Bronchial epithelial cell (primary cell): ENCODE results near the gene HUNK. TPM values are rescaled to one million over a fixed set of nuclear protein-coding genes. Genes with fewer than 3 reads are reported as not detected.

ENCODE experiments used
- DNase-seq: peaks from one replicate; pipeline ENCODE4 v3.0.0-alpha.2; 2010; ENCODE audit warnings: low read depth
- FAIRE-seq: peaks from 2 replicates; lab custom pipeline; 2011; peaks lifted over from hg19 to GRCh38; lab: Jason Lieb, UNC
- H3K27me3 ChIP-seq: 2 replicates; pipeline ENCODE4 v1.5.1; 2011; ENCODE audit warnings: low read length; ENCODE audit not compliant: control insufficient read depth, insufficient read depth
- H3K36me3 ChIP-seq: 2 replicates; pipeline ENCODE4 v1.5.1; 2011; ENCODE audit warnings: low read length; ENCODE audit not compliant: control insufficient read depth, insufficient read depth
- H3K4me3 ChIP-seq: 2 replicates; pipeline ENCODE4 v1.5.1; 2011; ENCODE audit warnings: mild to moderate bottlenecking, low read depth, low read length, control low read depth
- total RNA-seq: library from RNA; depleted of rRNA; stranded (reverse); fragments of >200 nt; gene quantifications from 2 replicates; pipeline ENCODE4 v1.2.1, GENCODE V29; 2014
- TF ChIP-seq, protein P1 (sequence below): IDR thresholded peaks from 2 replicates; pipeline ENCODE4 v1.5.1; 2011; ENCODE audit warnings: mild to moderate bottlenecking, moderate library complexity, low read length, control low read depth, inconsistent platforms; ENCODE audit not compliant: insufficient read depth, severe bottlenecking

HUNK gene
- total RNA-seq, 1 donor from 2014 or later: under 0.01 TPM

DNA sequence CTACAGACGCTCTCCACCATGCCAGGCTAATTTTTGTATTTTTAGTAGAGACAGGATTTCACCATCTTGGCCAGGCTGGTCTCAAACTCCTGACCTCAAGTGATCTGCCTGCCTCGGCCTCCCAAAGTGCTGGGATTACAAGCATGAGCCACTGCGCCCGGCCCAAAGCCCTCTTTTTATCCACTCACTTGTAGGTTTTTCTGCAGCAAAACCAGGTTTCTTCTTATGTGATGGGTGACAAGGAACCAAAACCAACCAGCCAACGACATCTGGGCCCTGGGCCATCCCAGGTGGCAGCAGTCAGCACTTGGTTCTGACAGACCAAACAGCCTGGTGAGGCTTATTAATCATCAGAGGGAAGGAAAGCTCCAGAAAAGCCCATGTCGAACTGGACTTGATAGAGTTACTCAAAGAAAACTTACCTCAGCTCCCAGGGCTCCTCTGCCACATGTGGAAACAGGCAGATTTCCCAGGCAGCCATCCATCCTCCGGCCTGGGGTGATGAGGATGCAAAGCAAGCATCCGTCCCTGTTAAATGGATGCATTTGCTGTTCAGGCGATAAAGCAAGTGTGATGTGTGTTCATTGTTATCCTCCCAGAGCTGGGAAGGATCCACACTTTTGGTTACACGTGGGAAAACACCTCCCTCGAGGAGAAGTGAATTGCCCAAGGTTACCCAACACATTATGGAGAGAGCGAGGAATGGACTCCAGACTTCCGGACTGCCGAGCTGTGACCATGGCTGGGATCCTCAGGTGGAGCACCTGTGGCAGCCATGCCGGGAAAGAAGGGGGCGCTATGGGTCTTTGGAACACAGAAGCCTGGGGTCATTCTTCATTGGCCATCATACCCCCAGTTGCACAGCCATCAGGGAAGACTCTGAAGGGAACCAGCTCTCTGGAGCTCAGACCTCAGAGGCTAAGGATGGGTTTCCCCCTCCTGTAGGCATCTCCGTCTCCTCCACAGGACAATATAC is 118.8 kb downstream of the HUNK start:
- TF ChIP-seq, protein P1, sequence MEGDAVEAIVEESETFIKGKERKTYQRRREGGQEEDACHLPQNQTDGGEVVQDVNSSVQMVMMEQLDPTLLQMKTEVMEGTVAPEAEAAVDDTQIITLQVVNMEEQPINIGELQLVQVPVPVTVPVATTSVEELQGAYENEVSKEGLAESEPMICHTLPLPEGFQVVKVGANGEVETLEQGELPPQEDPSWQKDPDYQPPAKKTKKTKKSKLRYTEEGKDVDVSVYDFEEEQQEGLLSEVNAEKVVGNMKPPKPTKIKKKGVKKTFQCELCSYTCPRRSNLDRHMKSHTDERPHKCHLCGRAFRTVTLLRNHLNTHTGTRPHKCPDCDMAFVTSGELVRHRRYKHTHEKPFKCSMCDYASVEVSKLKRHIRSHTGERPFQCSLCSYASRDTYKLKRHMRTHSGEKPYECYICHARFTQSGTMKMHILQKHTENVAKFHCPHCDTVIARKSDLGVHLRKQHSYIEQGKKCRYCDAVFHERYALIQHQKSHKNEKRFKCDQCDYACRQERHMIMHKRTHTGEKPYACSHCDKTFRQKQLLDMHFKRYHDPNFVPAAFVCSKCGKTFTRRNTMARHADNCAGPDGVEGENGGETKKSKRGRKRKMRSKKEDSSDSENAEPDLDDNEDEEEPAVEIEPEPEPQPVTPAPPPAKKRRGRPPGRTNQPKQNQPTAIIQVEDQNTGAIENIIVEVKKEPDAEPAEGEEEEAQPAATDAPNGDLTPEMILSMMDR: no peak
- Histone ChIP-seq H3K27me3 (no peaks in the 10 kb centered on the region), H3K4me3 (no peak overlapping the region), H3K36me3 (no peaks in the 10 kb centered on the region)
- no peak for DNase-seq
- no peak for FAIRE-seq

DNA sequence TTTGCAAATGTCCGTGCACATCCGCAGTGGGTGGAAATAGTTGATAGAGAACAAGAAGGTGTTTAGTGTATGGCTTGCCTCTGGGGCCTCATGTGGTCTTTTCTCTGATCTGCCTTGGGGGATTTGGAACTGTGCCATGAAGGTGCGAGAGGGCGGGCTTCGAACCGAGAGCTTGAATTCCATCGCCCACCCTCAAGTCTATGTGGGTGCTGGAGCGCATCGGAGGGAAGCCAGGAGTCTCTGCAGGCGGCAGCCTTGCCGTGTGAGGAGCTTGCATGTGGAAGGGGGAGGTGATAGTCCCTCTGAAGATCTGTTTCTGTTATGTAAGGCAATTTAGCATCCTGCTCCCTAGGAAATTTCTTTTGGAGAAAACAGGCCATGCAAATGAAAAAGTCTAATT is 119.6 kb downstream of the HUNK start:
- no peak for FAIRE-seq
- Histone ChIP-seq H3K27me3 (no peaks in the 10 kb centered on the region), H3K4me3 (no peak overlapping the region), H3K36me3 (no peaks in the 10 kb centered on the region)
- TF ChIP-seq, protein P1: no peak
- no peak for DNase-seq

DNA sequence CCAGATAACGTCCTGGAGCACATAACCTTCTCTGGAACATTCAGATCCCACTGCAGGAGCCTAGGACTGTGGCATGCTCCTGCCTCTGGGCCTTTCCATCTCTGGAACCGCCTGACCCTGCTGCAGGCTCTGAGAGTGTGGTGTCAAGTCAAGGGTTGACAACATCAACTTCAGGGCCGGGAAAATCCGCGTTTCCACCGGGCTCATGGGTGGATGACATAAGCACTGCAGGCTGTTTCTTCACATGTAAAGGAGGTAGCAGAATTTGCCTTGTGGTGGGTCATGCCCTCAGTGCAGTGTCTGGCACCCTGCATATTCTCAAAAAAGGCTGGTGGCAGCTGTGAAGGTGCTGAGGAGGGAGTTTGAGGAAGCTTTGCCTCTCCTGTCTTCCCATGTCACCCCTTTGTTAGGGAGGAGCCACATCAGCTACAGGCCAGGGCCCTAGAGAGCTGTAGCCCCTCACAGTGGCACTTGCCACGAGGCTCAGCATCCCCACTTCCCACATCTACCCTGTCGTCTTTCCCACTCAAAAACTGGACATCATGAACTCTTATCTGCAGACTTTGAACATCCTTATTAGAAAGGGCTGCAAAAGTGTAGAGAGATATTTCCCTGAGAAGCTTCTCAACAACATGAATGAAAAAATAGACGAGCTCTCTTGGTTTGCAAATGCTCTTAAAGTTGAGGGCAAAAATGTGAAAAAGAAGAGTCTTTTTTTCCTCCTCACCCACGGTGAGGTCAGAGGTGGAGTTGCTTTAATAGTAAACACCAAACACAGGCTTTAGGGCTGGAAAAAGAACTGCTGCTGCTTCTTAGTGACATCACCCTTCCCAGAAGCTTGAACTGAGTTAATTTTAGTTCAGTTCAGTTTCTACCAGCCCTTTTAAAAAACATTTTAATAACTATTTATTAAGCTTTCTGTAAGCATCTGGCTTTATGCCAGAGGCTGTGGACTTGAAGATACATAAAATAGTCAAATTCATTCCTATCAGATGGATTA is 121.3 kb downstream of the HUNK start:
- TF ChIP-seq, protein P1: no peak
- Histone ChIP-seq H3K4me3 (no peak overlapping the region), H3K27me3 (no peaks in the 10 kb centered on the region), H3K36me3 (no peaks in the 10 kb centered on the region)
- FAIRE-seq: no peak
- no peak for DNase-seq

DNA sequence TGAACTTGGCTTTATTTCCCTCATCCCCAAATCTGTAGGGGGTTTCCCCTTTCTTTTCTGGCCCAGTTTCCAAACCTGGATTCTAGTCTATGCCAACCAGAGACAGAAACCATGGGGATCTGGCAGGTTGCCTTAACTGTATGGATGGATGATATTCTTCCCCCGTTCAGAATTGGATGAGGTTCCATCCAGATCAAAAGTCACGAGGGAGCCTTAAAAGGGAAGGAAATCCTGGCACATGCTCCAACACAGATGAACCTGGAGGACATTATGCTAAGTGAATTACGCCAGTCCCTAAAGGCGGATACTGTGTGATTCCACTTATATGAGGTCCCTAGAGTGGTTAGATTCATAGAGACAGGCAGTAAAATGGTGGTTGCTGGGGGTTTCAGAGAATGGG is 124.4 kb downstream of the HUNK start:
- H3K27me3 ChIP-seq: no peaks in the 10 kb centered on the region
- H3K4me3 ChIP-seq: no peak overlapping the region
- FAIRE-seq (no peak), DNase-seq (no peak)
- TF ChIP-seq, protein P1: no peak
- H3K36me3 ChIP-seq: no peaks in the 10 kb centered on the region

DNA sequence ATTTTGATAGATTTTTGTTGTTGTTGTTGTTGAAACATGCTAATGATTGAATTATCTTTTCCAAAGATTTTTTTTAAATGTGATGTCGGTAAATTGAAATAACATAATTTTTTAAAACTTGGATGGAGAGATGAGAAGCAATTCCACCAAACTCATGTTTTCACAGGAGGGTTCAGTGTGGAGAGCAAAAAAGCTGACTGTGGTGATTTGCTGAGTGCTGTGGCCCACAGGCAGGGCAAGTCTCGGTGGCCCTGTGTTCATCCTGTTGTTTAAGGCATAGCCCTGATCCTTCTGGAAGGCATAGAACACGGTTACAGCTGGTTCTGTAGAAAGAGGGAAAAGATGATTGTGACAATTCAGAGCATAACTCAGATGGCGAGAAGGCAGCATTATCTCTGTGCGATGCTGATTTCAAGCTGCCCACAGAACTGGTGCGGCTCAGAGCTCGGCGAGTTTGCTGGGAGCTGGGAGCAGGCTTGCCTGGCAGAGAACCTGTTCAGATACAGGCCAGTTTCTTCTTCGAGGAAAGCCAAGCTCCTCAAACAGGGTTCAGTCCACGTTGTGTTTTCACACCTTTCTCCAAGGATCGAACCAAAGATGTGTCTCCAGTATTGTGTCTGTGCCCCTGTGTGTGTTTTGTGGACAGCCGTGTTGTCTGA is 127.1 kb downstream of the HUNK start:
- Histone ChIP-seq H3K4me3 (no peak overlapping the region), H3K27me3 (no peaks in the 10 kb centered on the region), H3K36me3 (no peaks in the 10 kb centered on the region)
- peak; percentile 43 for FAIRE-seq
- DNase-seq: no peak
- TF ChIP-seq, protein P1: no peak
